Lower lobe of right lung (tissue), 2 donors: ENCODE measurements around the gene HTT. TPM values are rescaled to one million over a fixed set of nuclear protein-coding genes. Genes with fewer than 3 reads are reported as not detected.

Experiments
- ATAC-seq, 2 donors: fragments of 200-7000 bp; cut with Tn5 transposase; one replicate each; pipeline ENCODE4 v1.9.1; 2020 to 2022; ENCODE audit warnings: mild to moderate bottlenecking in 2 of 2, moderate library complexity in 2 of 2
- DNase-seq: peaks from one replicate; pipeline ENCODE4 v3.0.0-alpha.2; 2020
- H3K27ac ChIP-seq: fragments of 200-600 bp; one replicate; pipeline ENCODE4 v1.8.0; 2022
- H3K27me3 ChIP-seq: fragments of 200-600 bp; one replicate; pipeline ENCODE4 v1.8.0; 2022; ENCODE audit warnings: low read depth
- H3K36me3 ChIP-seq: fragments of 200-600 bp; one replicate; pipeline ENCODE4 v1.8.0; 2022; ENCODE audit warnings: mild to moderate bottlenecking
- H3K4me1 ChIP-seq: fragments of 200-600 bp; one replicate; pipeline ENCODE4 v1.8.0; 2022
- H3K4me3 ChIP-seq: fragments of 200-600 bp; one replicate; pipeline ENCODE4 v1.8.0; 2022; ENCODE audit warnings: mild to moderate bottlenecking
- H3K9me3 ChIP-seq: fragments of 200-600 bp; one replicate; pipeline ENCODE4 v1.8.0; 2022
- intact Hi-C: fragments of 100-400 bp; cut with DNase I; formaldehyde crosslinking; loops from one replicate; pipeline ENCODE4 v1.11.0; 2022
- total RNA-seq: library from RNA; stranded (reverse); fragmentation: NEBNext Ultra II Directional; extraction: Animal tissue kit (Norgen Biotek cat#: 25700); gene quantifications from one replicate; pipeline ENCODE4 v1.2.1, GENCODE V29; 2021
- TF ChIP-seq, protein P1 (sequence below): fragments of 200-600 bp; IDR thresholded peaks from one replicate; pipeline ENCODE4 v1.8.0; 2022; ENCODE audit warnings: antibody characterized with exemption, mild to moderate bottlenecking
- donor health status: DM: no; HTN: yes; CAD: no; lungs with severe emphysema.

HTT gene
- total RNA-seq, 1 donor from 2014 or later: 73.1 TPM

DNA sequence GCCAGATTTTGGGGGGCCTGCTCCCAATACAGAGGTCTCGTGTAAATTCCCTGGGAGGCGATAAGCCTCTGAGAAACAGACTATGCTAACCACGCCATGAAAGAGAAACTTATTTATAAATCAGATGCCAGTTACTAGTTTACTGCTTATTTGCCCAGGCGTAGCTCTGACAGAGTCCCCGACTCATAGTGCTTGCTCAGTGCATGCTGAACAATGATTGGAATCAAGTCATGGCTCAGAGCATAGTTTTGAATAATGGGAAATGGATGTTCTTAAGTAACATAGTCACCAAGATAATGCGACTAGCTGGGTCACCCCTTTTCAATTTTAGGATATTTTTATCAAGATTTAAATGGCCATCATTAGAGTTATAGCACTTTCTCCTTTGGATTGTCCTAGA lies 39.9 kb downstream of the HTT start:
- TF ChIP-seq, protein P1, sequence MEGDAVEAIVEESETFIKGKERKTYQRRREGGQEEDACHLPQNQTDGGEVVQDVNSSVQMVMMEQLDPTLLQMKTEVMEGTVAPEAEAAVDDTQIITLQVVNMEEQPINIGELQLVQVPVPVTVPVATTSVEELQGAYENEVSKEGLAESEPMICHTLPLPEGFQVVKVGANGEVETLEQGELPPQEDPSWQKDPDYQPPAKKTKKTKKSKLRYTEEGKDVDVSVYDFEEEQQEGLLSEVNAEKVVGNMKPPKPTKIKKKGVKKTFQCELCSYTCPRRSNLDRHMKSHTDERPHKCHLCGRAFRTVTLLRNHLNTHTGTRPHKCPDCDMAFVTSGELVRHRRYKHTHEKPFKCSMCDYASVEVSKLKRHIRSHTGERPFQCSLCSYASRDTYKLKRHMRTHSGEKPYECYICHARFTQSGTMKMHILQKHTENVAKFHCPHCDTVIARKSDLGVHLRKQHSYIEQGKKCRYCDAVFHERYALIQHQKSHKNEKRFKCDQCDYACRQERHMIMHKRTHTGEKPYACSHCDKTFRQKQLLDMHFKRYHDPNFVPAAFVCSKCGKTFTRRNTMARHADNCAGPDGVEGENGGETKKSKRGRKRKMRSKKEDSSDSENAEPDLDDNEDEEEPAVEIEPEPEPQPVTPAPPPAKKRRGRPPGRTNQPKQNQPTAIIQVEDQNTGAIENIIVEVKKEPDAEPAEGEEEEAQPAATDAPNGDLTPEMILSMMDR: no peak
- intact Hi-C loops: no loop called here
- peaks cover 16% of the 10 kb centered on the region for H3K4me1 ChIP-seq
- no peaks in the 10 kb centered on the region for H3K9me3 ChIP-seq
- no peak overlapping the region for H3K27ac ChIP-seq
- no peak overlapping the region for H3K4me3 ChIP-seq
- H3K27me3 ChIP-seq: no peaks in the 10 kb centered on the region
- peaks cover 95% of the 10 kb centered on the region for H3K36me3 ChIP-seq
- DNase-seq: no peak
- ATAC-seq: no peak

DNA sequence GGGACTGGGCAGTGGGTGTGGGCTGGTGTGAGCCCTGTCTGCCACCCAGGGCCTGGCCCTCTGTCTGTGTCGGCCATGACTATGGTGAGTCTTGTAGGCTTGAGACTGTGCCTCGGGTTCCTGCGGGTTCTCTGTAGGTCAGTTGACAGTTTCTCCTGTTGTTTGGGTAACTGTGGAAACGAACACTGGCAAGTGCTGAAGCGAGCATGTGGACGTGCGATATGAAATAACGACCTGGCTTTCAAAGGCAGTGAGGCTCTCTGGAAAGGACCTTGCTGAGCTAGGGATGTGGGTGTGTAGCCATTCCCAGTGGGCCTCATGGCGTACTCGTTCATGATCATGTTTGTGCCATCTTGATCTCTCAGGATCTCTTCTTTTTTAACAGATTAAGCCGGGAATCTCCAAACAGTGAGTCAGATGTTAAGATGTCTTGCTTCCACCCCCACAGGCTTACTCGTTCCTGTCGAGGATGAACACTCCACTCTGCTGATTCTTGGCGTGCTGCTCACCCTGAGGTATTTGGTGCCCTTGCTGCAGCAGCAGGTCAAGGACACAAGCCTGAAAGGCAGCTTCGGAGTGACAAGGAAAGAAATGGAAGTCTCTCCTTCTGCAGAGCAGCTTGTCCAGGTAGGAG lies 41.3 kb downstream of the HTT start:
- H3K27me3 ChIP-seq: no peaks in the 10 kb centered on the region
- peaks cover 95% of the 10 kb centered on the region for H3K36me3 ChIP-seq
- no peak overlapping the region for H3K27ac ChIP-seq
- intact Hi-C loops: no loop called here
- DNase-seq: no peak
- H3K4me3 ChIP-seq: no peak overlapping the region
- peaks cover 16% of the 10 kb centered on the region for H3K4me1 ChIP-seq
- TF ChIP-seq, protein P1: no peak
- no peak for ATAC-seq
- H3K9me3 ChIP-seq: no peaks in the 10 kb centered on the region

DNA sequence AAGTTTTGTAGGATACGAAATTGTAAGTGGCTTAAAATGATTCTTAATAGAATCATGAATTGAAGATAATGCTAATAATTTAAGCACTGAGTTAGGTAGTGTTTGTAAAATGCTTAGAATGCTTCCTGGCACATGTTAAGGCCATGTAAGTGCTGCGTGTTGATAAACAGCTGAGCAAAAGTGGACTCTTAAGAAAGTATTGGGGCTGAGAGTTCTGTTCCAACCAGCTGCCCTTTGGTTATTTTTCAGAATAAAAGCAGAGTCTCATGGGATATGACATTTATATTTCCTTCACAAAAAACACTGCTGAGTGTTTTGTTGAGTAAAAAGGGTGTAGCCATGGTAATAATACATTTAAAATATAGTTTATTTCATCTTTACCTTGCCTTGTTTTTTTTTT lies 42.5 kb downstream of the HTT start:
- Histone ChIP-seq H3K27ac (no peak overlapping the region), H3K27me3 (no peaks in the 10 kb centered on the region), H3K9me3 (no peaks in the 10 kb centered on the region), H3K36me3 (peaks cover 93% of the 10 kb centered on the region), H3K4me3 (no peak overlapping the region), H3K4me1 (peaks cover 25% of the 10 kb centered on the region)
- ATAC-seq (no peak), DNase-seq (no peak)
- TF ChIP-seq, protein P1: no peak
- intact Hi-C loops: no loop called here

DNA sequence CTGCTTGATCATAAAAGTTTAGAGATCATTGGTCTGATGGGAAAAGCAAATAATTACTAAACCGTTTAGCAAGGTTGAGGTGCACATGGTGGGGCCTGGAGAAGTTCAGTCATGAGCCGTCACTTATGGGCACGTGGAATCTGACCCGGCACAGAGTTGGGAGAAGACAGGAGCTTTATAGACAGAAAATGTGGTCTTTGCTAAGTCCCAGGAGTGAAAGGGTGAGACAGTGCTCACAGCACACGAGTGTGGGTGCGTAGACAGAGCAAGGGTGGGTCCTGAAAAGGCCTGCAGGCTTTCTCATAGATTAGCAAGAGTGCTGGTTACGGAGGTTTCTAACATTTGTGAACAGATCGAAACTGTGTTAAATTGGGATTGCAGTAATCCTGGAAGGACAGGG lies 43.8 kb downstream of the HTT start:
- DNase-seq: no peak
- peaks cover 84% of the 10 kb centered on the region for H3K36me3 ChIP-seq
- intact Hi-C loops: no loop called here
- H3K27ac ChIP-seq: no peak overlapping the region
- TF ChIP-seq, protein P1: no peak
- no peak overlapping the region for H3K4me3 ChIP-seq
- H3K4me1 ChIP-seq: peaks cover 24% of the 10 kb centered on the region
- no peaks in the 10 kb centered on the region for H3K9me3 ChIP-seq
- no peaks in the 10 kb centered on the region for H3K27me3 ChIP-seq
- no peak for ATAC-seq

DNA sequence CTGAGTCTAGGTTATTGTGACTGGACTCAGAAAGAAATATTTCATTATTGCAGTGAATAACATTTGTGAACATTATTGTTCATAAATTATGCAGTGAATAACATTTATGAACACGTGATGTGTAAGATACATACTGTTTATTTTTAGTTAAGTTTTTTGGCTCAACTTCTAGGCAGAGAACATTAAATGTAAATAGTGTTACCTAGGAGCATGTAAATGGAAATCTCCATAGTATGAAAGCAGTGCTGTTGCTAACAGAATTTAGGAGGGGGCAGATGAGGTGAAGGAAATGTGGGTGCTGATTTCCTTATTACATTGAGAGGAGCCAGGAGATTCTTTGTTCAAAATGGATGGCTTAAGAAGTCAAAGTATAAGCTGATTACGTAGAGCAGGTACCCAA lies 45.0 kb downstream of the HTT start:
- H3K27me3 ChIP-seq: no peaks in the 10 kb centered on the region
- no peak overlapping the region for H3K4me3 ChIP-seq
- peaks cover 75% of the 10 kb centered on the region for H3K36me3 ChIP-seq
- intact Hi-C loops: no loop called here
- ATAC-seq (no peak), DNase-seq (no peak)
- TF ChIP-seq, protein P1: no peak
- H3K9me3 ChIP-seq: no peaks in the 10 kb centered on the region
- H3K27ac ChIP-seq: no peak overlapping the region
- peaks cover 25% of the 10 kb centered on the region for H3K4me1 ChIP-seq
